IMR-90 (cell line): ENCODE results near the gene GNAI1. TPM values are rescaled to one million over a fixed set of nuclear protein-coding genes. Genes with fewer than 3 reads are reported as not detected.

Source experiments
- ATAC-seq: fragments of 200-7000 bp; cut with Tn5 transposase; 2 replicates; pipeline ENCODE4 v1.9.1; 2020; ENCODE audit warnings: low read depth, mild to moderate bottlenecking, moderate library complexity
- BruUV-seq: library from RNA; stranded (reverse); fragments of 400-500 nt; replicated peaks from 2 replicates; lab custom pipeline; 2021; lab: Mats Ljungman, UMichigan
- CTCF ChIA-PET: fragments of 300-600 bp; formaldehyde crosslinking; extraction: SDS; loops from one replicate; lab custom pipeline; 2021; ENCODE audit warnings: antibody characterized with exemption; lab: Yijun Ruan, JAX
- POLR2A ChIA-PET: fragments of 300-600 bp; sonication (Branson Sonifier 250); formaldehyde crosslinking; loops from one replicate; lab custom pipeline; 2022; ENCODE audit warnings: antibody characterized with exemption; ENCODE audit not compliant: unreplicated experiment; lab: Charles Lee
- DNase-seq: peaks from one replicate; pipeline ENCODE4 v3.0.0; 2013
- H2AFZ ChIP-seq: replicated peaks from 2 replicates; pipeline ENCODE3; 2013; ENCODE audit warnings: low read length, mild to moderate bottlenecking; ENCODE audit not compliant: poor library complexity
- H2AK5ac ChIP-seq: 2 replicates; pipeline ENCODE4 v1.6.1; 2013; ENCODE audit warnings: low read depth, low read length, inconsistent platforms
- H2AK9ac ChIP-seq: replicated peaks from 2 replicates; pipeline ENCODE3; 2013; ENCODE audit warnings: mild to moderate bottlenecking, low read depth, low read length, moderate library complexity; ENCODE audit not compliant: poor library complexity
- H2BK120ac ChIP-seq: 2 replicates; pipeline ENCODE4 v1.6.1; 2013; ENCODE audit warnings: low read depth, low read length, inconsistent platforms
- H2BK15ac ChIP-seq: 3 replicates; pipeline ENCODE4 v1.6.1; 2013; ENCODE audit warnings: low read depth, low read length, inconsistent platforms
- H2BK20ac ChIP-seq: 2 replicates; pipeline ENCODE4 v1.6.1; 2013; ENCODE audit warnings: low read depth, mild to moderate bottlenecking, inconsistent platforms, low read length, moderate library complexity
- H2BK5ac ChIP-seq: 2 replicates; pipeline ENCODE4 v1.6.1; 2013; ENCODE audit warnings: mild to moderate bottlenecking, low read depth, low read length, inconsistent platforms; ENCODE audit not compliant: poor library complexity, severe bottlenecking
- H3K14ac ChIP-seq: replicated peaks from 2 replicates; pipeline ENCODE4 v1.6.1; 2013; ENCODE audit warnings: low read depth, low read length, inconsistent platforms
- H3K18ac ChIP-seq: 2 replicates; pipeline ENCODE4 v1.6.1; 2013; ENCODE audit warnings: low read depth, low read length, control low read depth
- H3K23ac ChIP-seq: 2 replicates; pipeline ENCODE4 v1.6.1; 2013; ENCODE audit warnings: low read depth, low read length, inconsistent platforms
- H3K27ac ChIP-seq: 2 replicates; pipeline ENCODE4 v1.5.1; 2013; ENCODE audit warnings: mild to moderate bottlenecking, control low read depth, low read length; ENCODE audit not compliant: insufficient read depth
- H3K27me3 ChIP-seq: 2 replicates; pipeline ENCODE4 v1.6.1; 2013; ENCODE audit warnings: low read length; ENCODE audit not compliant: control insufficient read depth, insufficient read depth
- H3K36me3 ChIP-seq: 2 replicates; pipeline ENCODE4 v1.6.1; 2013; ENCODE audit warnings: low read length, mixed read lengths; ENCODE audit not compliant: control insufficient read depth, insufficient read depth
- H3K4ac ChIP-seq: 2 replicates; pipeline ENCODE4 v1.6.1; 2013; ENCODE audit warnings: low read depth, low read length, inconsistent platforms
- H3K4me1 ChIP-seq: 2 replicates; pipeline ENCODE4 v1.6.1; 2013; ENCODE audit warnings: low read length, mixed read lengths; ENCODE audit not compliant: control insufficient read depth, insufficient read depth
- H3K4me2 ChIP-seq: 2 replicates; pipeline ENCODE4 v1.6.1; 2013; ENCODE audit warnings: low read depth, mild to moderate bottlenecking, control low read depth, low read length, moderate library complexity
- H3K4me3 ChIP-seq: 2 replicates; pipeline ENCODE4 v1.5.1; 2013; ENCODE audit warnings: low read depth, mild to moderate bottlenecking, control low read depth, low read length, moderate library complexity; ENCODE audit not compliant: insufficient read depth
- H3K56ac ChIP-seq: 2 replicates; pipeline ENCODE4 v1.6.1; 2013; ENCODE audit warnings: low read length, inconsistent platforms; ENCODE audit not compliant: insufficient read depth; ENCODE audit errors: extremely low read depth
- H3K79me1 ChIP-seq, 2 experiments: 2 replicates each; pipeline ENCODE4 v1.6.1; 2013; ENCODE audit warnings: low read length in 2 of 2, inconsistent platforms in 1 of 2, low read depth in 1 of 2
- H3K9ac ChIP-seq: 2 replicates; pipeline ENCODE4 v1.6.1; 2013; ENCODE audit warnings: low read depth, low read length, control low read depth
- H3K9me1 ChIP-seq: 2 replicates; pipeline ENCODE4 v1.6.1; 2013; ENCODE audit warnings: low read length, inconsistent platforms; ENCODE audit not compliant: insufficient read depth
- H3K9me3 ChIP-seq: 2 replicates; pipeline ENCODE4 v1.6.1; 2013; ENCODE audit warnings: low read length; ENCODE audit not compliant: control insufficient read depth, insufficient read depth
- H4K20me1 ChIP-seq: 2 replicates; pipeline ENCODE4 v1.6.1; 2013; ENCODE audit warnings: low read length, inconsistent platforms; ENCODE audit not compliant: insufficient read depth
- H4K5ac ChIP-seq: 2 replicates; pipeline ENCODE4 v1.6.1; 2013; ENCODE audit warnings: mild to moderate bottlenecking, low read depth, low read length, control low read depth
- H4K8ac ChIP-seq, 2 experiments: 2 replicates each; pipeline ENCODE4 v1.6.1; 2013; ENCODE audit warnings: low read depth in 2 of 2, low read length in 2 of 2, control low read depth in 1 of 2, inconsistent platforms in 1 of 2
- H4K91ac ChIP-seq: 2 replicates; pipeline ENCODE4 v1.6.1; 2013; ENCODE audit warnings: low read depth, low read length, inconsistent platforms; ENCODE audit not compliant: insufficient read depth
- BHLHE40 ChIP-seq: fragments of 150-350 bp; IDR thresholded peaks from 2 replicates; pipeline ENCODE4 v1.6.1; 2016; ENCODE audit warnings: mild to moderate bottlenecking, low read depth, low read length
- CEBPB ChIP-seq: IDR thresholded peaks from 2 replicates; pipeline ENCODE4 v1.6.1; 2012; ENCODE audit warnings: low read depth, low read length, improper control_type of control experiment
- CHD1 ChIP-seq: IDR thresholded peaks from 2 replicates; pipeline ENCODE4 v1.6.1; 2012; ENCODE audit warnings: low read depth, low read length, improper control_type of control experiment
- CTCF ChIP-seq: conservative IDR thresholded peaks from 2 replicates; pipeline ENCODE4 v1.5.1; 2012; ENCODE audit warnings: mild to moderate bottlenecking, low read depth, low read length, improper control_type of control experiment
- ELK1 ChIP-seq: fragments of 150-350 bp; IDR thresholded peaks from 2 replicates; pipeline ENCODE4 v1.6.1; 2016; ENCODE audit warnings: low read depth, mild to moderate bottlenecking, low read length, moderate library complexity, borderline replicate concordance
- FOS ChIP-seq: fragments of 150-350 bp; IDR thresholded peaks from 2 replicates; pipeline ENCODE4 v1.6.1; 2016; ENCODE audit warnings: low read depth, low read length
- MAFK ChIP-seq: IDR thresholded peaks from 2 replicates; pipeline ENCODE4 v1.6.1; 2012; ENCODE audit warnings: low read depth, low read length, improper control_type of control experiment
- MAZ ChIP-seq: IDR thresholded peaks from 2 replicates; pipeline ENCODE4 v1.6.1; 2012; ENCODE audit warnings: low read depth, mild to moderate bottlenecking, low read length, improper control_type of control experiment, moderate library complexity, borderline replicate concordance
- MXI1 ChIP-seq: IDR thresholded peaks from 2 replicates; pipeline ENCODE4 v1.6.1; 2012; ENCODE audit warnings: low read depth, mild to moderate bottlenecking, low read length, moderate library complexity, borderline replicate concordance
- NFE2L2 ChIP-seq: fragments of 150-350 bp; IDR thresholded peaks from 2 replicates; pipeline ENCODE4 v1.6.1; 2016; ENCODE audit warnings: low read depth, mild to moderate bottlenecking, low read length
- POLR2A ChIP-seq: IDR thresholded peaks from 2 replicates; pipeline ENCODE4 v1.6.1; 2012; ENCODE audit warnings: mild to moderate bottlenecking, low read depth, low read length
- RAD21 ChIP-seq: IDR thresholded peaks from 2 replicates; pipeline ENCODE4 v1.6.1; 2012; ENCODE audit warnings: low read length, improper control_type of control experiment
- RCOR1 ChIP-seq: IDR thresholded peaks from 2 replicates; pipeline ENCODE4 v1.6.1; 2012; ENCODE audit warnings: mild to moderate bottlenecking, low read length, improper control_type of control experiment; ENCODE audit not compliant: insufficient replicate concordance
- RFX5 ChIP-seq: IDR thresholded peaks from 2 replicates; pipeline ENCODE4 v1.8.0; 2012; ENCODE audit warnings: low read depth, mild to moderate bottlenecking, low read length, moderate library complexity
- SMC3 ChIP-seq: fragments of 150-350 bp; IDR thresholded peaks from 2 replicates; pipeline ENCODE4 v1.6.1; 2016; ENCODE audit warnings: low read depth, mild to moderate bottlenecking, antibody characterized with exemption, low read length, moderate library complexity
- USF2 ChIP-seq: fragments of 150-350 bp; IDR thresholded peaks from 2 replicates; pipeline ENCODE4 v1.6.1; 2017; ENCODE audit warnings: mild to moderate bottlenecking, antibody characterized with exemption, low read length, low read depth
- WGBS, 2 experiments: methylation state at CpG; one replicate each; pipeline versions ENCODE4 v1.1.5 to v1.1.7; 2013; ENCODE audit warnings: missing lambda C conversion rate in 2 of 2; ENCODE audit not compliant: insufficient read length in 1 of 2; ENCODE audit errors: extremely low coverage in 2 of 2; 5-methylcytosine and 5-hydroxymethylcytosine counted together
- dilution Hi-C: fragments of 300-500 bp; cut with HindIII; formaldehyde crosslinking; loops from one replicate; pipeline ENCODE4 v1.14.3; 2018; ENCODE audit warnings: low sequenced_read_pairs; ENCODE audit not compliant: unreplicated experiment
- in situ Hi-C: fragments of 300-500 bp; cut with MboI; formaldehyde crosslinking; loops from 3 replicates; pipeline ENCODE4 v1.14.3; 2019; ENCODE audit warnings: low sequenced_read_pairs, inconsistent platforms, mixed read lengths
- intact Hi-C: fragments of 100-400 bp; cut with micrococcal nuclease; formaldehyde crosslinking; loops from 2 replicates; pipeline ENCODE4 v1.10.0; 2022
- polyA plus RNA-seq, 3 experiments: library from polyadenylated mRNA; depleted of rRNA; stranded (reverse); fragments of >200 nt; gene quantifications; 2 replicates each; pipeline ENCODE4 v1.2.3, GENCODE V29; 2012; ENCODE audit warnings: low replicate concordance in 1 of 3
- total RNA-seq: library from RNA; depleted of rRNA; stranded (reverse); fragments of >200 nt; gene quantifications from 2 replicates; pipeline ENCODE4 v1.2.3, GENCODE V29; 2012

GNAI1 gene
- total and polyA plus RNA-seq, 2 of the 4 experiments (the other 2 are of a cell fraction) = 21.1 to 26.5 TPM

DNA sequence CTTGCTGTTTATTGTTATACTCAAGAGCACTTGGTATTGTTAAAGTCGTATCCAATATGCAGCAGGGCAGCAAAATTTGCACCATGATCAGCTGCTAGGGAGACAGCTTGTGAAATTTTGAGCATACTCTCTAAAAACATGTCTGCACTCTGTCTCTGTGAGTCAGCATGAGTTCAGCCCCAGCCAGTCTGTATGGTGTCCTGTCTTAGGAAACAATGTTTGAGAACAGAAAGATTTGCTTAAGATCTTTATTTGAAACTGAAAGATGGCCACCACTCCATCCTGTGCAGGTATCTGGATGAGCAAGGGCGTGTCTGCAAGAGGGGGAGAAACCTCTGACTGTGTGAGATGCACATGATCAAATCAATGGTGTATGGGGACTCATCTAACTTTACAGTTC is 97.1 kb downstream of the GNAI1 start:
- intact Hi-C loops = no loop called here
- peak overlapping the region; percentile 85 for H2AFZ ChIP-seq
- H2AK9ac ChIP-seq = no peak overlapping the region
- DNase-seq (peak; percentile 79), ATAC-seq (peak; percentile 94)
- H4K8ac ChIP-seq = peak overlapping the region in 1 of 2 experiments; percentile 77; a peak in 1 of 4 replicates
- no peaks in the 10 kb centered on the region for H3K9me3 ChIP-seq
- dilution Hi-C loops = no loop called here
- TF ChIP-seq CHD1 (no peak), CEBPB (peak; percentile 74), MAZ (no peak), USF2 (no peak), BHLHE40 (no peak), CTCF (no peak), RFX5 (no peak), ELK1 (no peak), RCOR1 (no peak), NFE2L2 (peak; percentile 24; the same call in 1 of the 2 replicates), RAD21 (no peak), MAFK (no peak), POLR2A (no peak), SMC3 (no peak), MXI1 (no peak), FOS (peak; percentile 59)
- H3K23ac ChIP-seq = 0 out of 2 replicates have a peak overlapping the region, but pooled peaks have one; percentile 60
- H3K14ac ChIP-seq = peak overlapping the region; percentile 97
- peak overlapping the region; percentile 30; the same call in 1 of the 2 replicates for H3K27ac ChIP-seq
- no CpG with 5 or more reads among the region's 2 CpGs for WGBS, 2 experiments
- H3K36me3 ChIP-seq = no peaks in the 10 kb centered on the region
- 0 out of 2 replicates have a peak overlapping the region, but pooled peaks have one; percentile 52 for H2BK20ac ChIP-seq
- in situ Hi-C loops = no loop called here
- no peaks in the 10 kb centered on the region for H3K27me3 ChIP-seq
- ChIA-PET POLR2A (no interaction called here), CTCF (interaction anchor here (0.6 kb wide), 1 partner anchor 26 kb away, joined by 3 read pairs; no protein-coding TSS in a partner anchor)
- no peak overlapping the region for H3K56ac ChIP-seq
- BruUV-seq = no TSS peak
- H3K18ac ChIP-seq = no peak overlapping the region
- peak overlapping the region; percentile 59; the same call in 1 of the 2 replicates for H2AK5ac ChIP-seq
- peak overlapping the region; percentile 65; the same call in 1 of the 2 replicates for H3K4ac ChIP-seq
- H3K9me1 ChIP-seq = peaks cover 2% of the 10 kb centered on the region; the same call in 1 of the 2 replicates
- H3K9ac ChIP-seq = no peak overlapping the region
- H2BK120ac ChIP-seq = peak overlapping the region; percentile 80
- peak overlapping the region; percentile 22; the same call in 1 of the 3 replicates for H2BK15ac ChIP-seq
- H4K5ac ChIP-seq = no peak overlapping the region
- H4K91ac ChIP-seq = peak overlapping the region; percentile 63; the same call in 1 of the 2 replicates
- peaks cover 2% of the 10 kb centered on the region for H3K4me1 ChIP-seq
- H3K4me3 ChIP-seq = no peak overlapping the region
- no peaks in the 10 kb centered on the region for H4K20me1 ChIP-seq
- peak overlapping the region; percentile 70 for H2BK5ac ChIP-seq
- H3K79me1 ChIP-seq = no peaks in the 10 kb centered on the region
- H3K4me2 ChIP-seq = peak overlapping the region; percentile 65; the same call in 1 of the 2 replicates
